Endothelial cell (in vitro differentiated cells): ENCODE results near the gene STARD8. TPM values are rescaled to one million over a fixed set of nuclear protein-coding genes. Genes with fewer than 3 reads are reported as not detected.
A peak's percentile ranks its signal among the peaks of the same experiment; 100 is the strongest.
"Not testable (repeated sequence)": the region's sequence is repeated elsewhere in the genome, so short reads cannot be mapped to it uniquely, and the experiment has no call there.

Source experiments
- DNase-seq: peaks from one replicate; pipeline ENCODE4 v3.0.0; 2021; ENCODE audit warnings: low spot score
- H3K27ac Mint-ChIP-seq: one replicate; pipeline ENCODE4 v1.8.0; 2021; ENCODE audit warnings: mixed read lengths, inconsistent platforms; ENCODE audit not compliant: unreplicated experiment
- H3K27me3 Mint-ChIP-seq: one replicate; pipeline ENCODE4 v1.8.0; 2021; ENCODE audit warnings: mild to moderate bottlenecking, moderate library complexity, mixed read lengths, inconsistent platforms; ENCODE audit not compliant: unreplicated experiment
- H3K36me3 Mint-ChIP-seq: one replicate; pipeline ENCODE4 v1.8.0; 2021; ENCODE audit warnings: mild to moderate bottlenecking, low read depth, mixed read lengths, inconsistent platforms; ENCODE audit not compliant: unreplicated experiment
- H3K4me1 Mint-ChIP-seq: one replicate; pipeline ENCODE4 v1.8.0; 2021; ENCODE audit warnings: mild to moderate bottlenecking, mixed read lengths, inconsistent platforms; ENCODE audit not compliant: unreplicated experiment
- H3K4me3 Mint-ChIP-seq: one replicate; pipeline ENCODE4 v1.8.0; 2021; ENCODE audit warnings: mild to moderate bottlenecking, mixed read lengths, inconsistent platforms; ENCODE audit not compliant: unreplicated experiment
- H3K9me3 Mint-ChIP-seq: one replicate; pipeline ENCODE4 v1.8.0; 2021; ENCODE audit warnings: mixed read lengths, inconsistent platforms; ENCODE audit not compliant: unreplicated experiment
- total RNA-seq: library from RNA; stranded (reverse); fragmentation: NEBNext Ultra II Directional; extraction: Animal tissue kit (Norgen Biotek cat#: 25700); gene quantifications from one replicate; pipeline ENCODE4 v1.2.1, GENCODE V29; 2021; ENCODE audit not compliant: unreplicated experiment
- TF ChIP-seq, protein P1 (sequence below): fragments of 200-600 bp; sonication (generic); IDR thresholded peaks from one replicate; pipeline ENCODE4 v1.5.0; 2021; ENCODE audit warnings: antibody characterized with exemption; ENCODE audit not compliant: unreplicated experiment

Gene STARD8
- total RNA-seq, 1 donor from 2014 or later, result 82.7 TPM

DNA sequence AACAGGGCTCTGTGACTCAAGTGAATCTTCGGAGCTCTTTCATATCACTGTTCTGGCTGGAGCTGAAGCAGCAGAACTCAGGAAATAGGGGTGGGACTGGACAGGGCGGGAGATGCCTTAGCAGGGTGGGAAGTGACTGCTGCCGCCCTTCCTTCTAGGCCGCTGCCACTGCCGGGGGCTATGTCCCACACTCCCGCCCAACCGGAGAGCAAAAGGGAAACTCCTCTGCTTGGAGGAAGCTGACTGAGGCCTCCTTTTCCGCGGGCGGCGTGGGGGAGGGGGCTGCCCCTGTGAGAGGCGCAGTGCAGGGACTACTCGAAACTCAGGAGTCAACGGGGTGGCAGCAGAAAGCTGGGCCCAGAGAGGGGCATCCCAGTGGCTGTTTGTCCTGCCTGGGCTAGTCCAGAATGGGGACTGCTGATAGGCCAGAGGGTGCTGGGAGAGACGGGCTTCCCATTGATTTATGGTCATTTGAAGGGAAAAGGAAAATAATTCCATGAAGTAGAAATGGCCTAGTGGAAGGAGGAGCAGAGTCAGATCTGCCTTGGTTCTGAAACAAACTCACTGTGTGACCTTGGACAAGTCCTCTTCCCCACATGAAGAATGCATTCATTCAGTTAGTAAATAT lies 36.9 kb downstream of the STARD8 start:
- no peak overlapping the region for H3K4me3 Mint-ChIP-seq
- no peaks in the 10 kb centered on the region for H3K36me3 Mint-ChIP-seq
- TF ChIP-seq, protein P1, sequence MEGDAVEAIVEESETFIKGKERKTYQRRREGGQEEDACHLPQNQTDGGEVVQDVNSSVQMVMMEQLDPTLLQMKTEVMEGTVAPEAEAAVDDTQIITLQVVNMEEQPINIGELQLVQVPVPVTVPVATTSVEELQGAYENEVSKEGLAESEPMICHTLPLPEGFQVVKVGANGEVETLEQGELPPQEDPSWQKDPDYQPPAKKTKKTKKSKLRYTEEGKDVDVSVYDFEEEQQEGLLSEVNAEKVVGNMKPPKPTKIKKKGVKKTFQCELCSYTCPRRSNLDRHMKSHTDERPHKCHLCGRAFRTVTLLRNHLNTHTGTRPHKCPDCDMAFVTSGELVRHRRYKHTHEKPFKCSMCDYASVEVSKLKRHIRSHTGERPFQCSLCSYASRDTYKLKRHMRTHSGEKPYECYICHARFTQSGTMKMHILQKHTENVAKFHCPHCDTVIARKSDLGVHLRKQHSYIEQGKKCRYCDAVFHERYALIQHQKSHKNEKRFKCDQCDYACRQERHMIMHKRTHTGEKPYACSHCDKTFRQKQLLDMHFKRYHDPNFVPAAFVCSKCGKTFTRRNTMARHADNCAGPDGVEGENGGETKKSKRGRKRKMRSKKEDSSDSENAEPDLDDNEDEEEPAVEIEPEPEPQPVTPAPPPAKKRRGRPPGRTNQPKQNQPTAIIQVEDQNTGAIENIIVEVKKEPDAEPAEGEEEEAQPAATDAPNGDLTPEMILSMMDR, result no peak
- peak; percentile 52 for DNase-seq
- H3K27me3 Mint-ChIP-seq, result peaks cover 6% of the 10 kb centered on the region
- no peaks in the 10 kb centered on the region for H3K9me3 Mint-ChIP-seq
- peaks cover 30% of the 10 kb centered on the region for H3K4me1 Mint-ChIP-seq
- H3K27ac Mint-ChIP-seq, result peak overlapping the region; percentile 70

DNA sequence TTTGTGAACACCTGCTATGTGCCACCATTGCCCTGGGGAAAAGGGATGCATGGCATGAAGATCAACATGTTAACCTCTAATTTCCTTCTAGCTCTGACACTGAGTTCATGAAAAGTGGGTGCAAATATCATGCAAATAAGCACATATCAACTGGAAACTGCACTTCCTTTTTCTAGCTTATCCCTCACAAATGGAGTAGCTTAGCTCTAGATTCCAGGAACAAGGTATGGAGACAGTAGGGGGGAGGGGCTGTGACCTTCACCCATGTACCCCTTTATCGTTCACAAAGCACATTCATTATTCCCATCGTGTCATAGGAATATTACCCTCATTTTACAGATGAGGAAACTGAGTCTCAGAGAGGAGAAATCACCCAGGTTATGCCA lies 37.4 kb downstream of the STARD8 start:
- Mint-ChIP-seq H3K36me3 (no peaks in the 10 kb centered on the region), H3K4me1 (peaks cover 29% of the 10 kb centered on the region), H3K27me3 (peaks cover 6% of the 10 kb centered on the region), H3K27ac (peak overlapping the region; percentile 48), H3K4me3 (no peak overlapping the region), H3K9me3 (no peaks in the 10 kb centered on the region)
- TF ChIP-seq, protein P1, result no peak
- no peak for DNase-seq

DNA sequence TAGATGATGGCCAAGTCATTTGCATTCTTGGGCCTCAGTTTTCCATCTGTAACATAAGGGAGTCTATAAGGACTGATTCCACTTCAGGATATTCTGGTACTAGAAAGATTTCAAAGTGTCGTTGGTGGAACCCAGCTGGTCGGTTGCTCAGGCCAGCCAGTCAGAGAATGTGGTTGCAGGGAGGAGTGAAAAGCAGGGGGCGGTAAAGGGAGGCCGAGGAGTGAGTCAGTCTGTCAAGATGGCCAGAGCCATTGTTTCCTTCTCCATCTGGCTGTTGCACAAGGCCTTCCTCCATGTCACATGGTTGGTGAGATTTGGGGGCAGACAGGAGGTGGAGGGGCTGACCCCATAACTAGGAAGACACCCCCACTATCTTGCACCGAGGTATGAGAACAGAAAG lies 38.2 kb downstream of the STARD8 start:
- Mint-ChIP-seq H3K4me3 (peak overlapping the region; percentile 85), H3K27me3 (peaks cover 6% of the 10 kb centered on the region), H3K9me3 (no peaks in the 10 kb centered on the region), H3K4me1 (peaks cover 22% of the 10 kb centered on the region), H3K36me3 (no peaks in the 10 kb centered on the region), H3K27ac (peak overlapping the region; percentile 92)
- TF ChIP-seq, protein P1, result no peak
- DNase-seq, result no peak

DNA sequence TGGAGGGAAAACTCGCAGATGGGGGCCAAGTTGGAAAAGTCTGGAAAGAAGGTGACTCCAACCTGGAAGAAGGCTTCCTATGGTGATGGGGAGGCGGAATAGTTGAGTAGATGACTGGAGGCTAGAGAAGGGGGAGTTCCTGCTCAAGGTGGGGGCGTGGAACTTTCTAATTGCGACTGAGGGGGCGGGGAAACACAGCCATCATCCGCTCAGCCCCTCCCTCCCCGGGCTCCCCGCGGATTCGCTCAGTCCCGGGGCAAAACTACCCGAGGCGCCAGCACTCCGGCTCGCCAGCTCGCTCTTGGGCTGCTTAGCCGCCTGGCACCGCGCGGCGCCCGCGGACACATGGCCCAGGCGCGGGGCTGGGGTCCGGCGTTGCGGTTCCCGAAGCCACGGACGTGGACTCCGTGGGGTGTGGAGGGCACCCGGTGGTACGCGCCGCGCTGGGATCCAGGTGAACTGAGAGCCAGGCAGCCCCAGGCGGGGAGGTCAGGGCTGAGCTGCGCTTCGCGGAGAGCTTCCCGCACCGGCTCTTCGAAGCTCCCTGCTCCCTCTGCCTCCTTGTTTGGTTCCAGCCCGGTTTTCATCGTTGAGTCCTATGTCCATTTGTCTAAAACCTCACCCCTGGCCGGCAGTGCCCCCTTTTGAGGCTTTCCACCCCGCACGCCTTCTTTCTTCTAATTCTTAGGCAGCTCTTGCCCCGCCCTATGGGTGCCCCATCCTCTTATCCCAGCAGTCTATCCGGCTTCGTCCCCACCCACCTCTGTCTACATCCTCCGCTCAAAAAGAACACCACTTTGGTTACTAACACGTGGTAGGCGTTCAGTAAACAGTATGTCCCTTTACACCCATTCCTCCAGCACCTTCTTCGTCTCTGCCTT lies 38.9 kb downstream of the STARD8 start:
- peak overlapping the region; percentile 92 for H3K27ac Mint-ChIP-seq
- TF ChIP-seq, protein P1, result no peak
- H3K4me3 Mint-ChIP-seq, result peak overlapping the region; percentile 87
- no peaks in the 10 kb centered on the region for H3K36me3 Mint-ChIP-seq
- peak; percentile 63 for DNase-seq
- H3K4me1 Mint-ChIP-seq, result peaks cover 17% of the 10 kb centered on the region
- H3K27me3 Mint-ChIP-seq, result peaks cover 6% of the 10 kb centered on the region
- no peaks in the 10 kb centered on the region for H3K9me3 Mint-ChIP-seq

DNA sequence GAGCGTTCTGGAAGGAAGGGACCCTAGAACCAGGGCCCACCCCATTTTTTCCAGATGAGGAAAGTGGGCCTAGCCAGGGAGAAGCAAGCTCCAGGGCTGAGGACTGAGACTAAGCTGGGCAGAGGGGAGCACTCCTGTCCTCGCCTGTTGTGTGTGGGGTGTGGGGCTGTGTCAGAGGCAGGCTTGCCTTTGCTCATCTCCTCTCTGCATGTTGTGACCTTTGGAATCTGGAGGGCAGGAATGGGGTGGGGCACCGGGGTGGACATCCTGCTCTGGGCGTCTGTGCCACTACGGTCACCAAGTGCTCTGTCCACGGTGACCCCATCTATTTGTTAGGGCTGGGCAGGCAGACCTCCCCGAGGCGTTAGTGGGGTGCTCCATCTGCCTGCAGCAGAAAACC lies 41.5 kb downstream of the STARD8 start:
- peaks cover 11% of the 10 kb centered on the region for H3K27me3 Mint-ChIP-seq
- H3K27ac Mint-ChIP-seq, DNase-seq, H3K9me3 Mint-ChIP-seq, H3K36me3 Mint-ChIP-seq, H3K4me3 Mint-ChIP-seq: not testable (repeated sequence)
- peaks cover 23% of the 10 kb centered on the region for H3K4me1 Mint-ChIP-seq
